HG02885 (cell line): Measurements from ENCODE around the gene KDM2B.

Experiments
- ATAC-seq: cut with Tn5 transposase; IDR thresholded peaks from one replicate; pipeline ENCODE4 v1.9.1; 2021; ENCODE audit warnings: mild to moderate bottlenecking; ENCODE audit not compliant: unreplicated experiment, poor library complexity

The KDM2B gene

GRCh38 chr12:121468499-121468801 is 112.4 kb downstream of the KDM2B start:
- no peak for ATAC-seq

GRCh38 chr12:121467638-121468498 is 113.0 kb downstream of the KDM2B start:
- no peak for ATAC-seq

GRCh38 chr12:121466794-121467637 is 113.8 kb downstream of the KDM2B start:
- ATAC-seq = peak; percentile 86

- peak; percentile 18 for ATAC-seq
Observed at GRCh38 chr12:121465921-121466793, 114.7 kb downstream of the KDM2B start.

GRCh38 chr12:121464331-121464730 is 116.5 kb downstream of the KDM2B start:
- no peak for ATAC-seq

- ATAC-seq = no peak
Observed at GRCh38 chr12:121461048-121461447, 119.8 kb downstream of the KDM2B start.

GRCh38 chr12:121456551-121456950 is 124.3 kb downstream of the KDM2B start:
- ATAC-seq = no peak

GRCh38 chr12:121455766-121456420 is 124.9 kb downstream of the KDM2B start:
- no peak for ATAC-seq

GRCh38 chr12:121454921-121455320 is 125.9 kb downstream of the KDM2B start:
- ATAC-seq = no peak

- ATAC-seq = no peak
Observed at GRCh38 chr12:121453629-121454028, 127.2 kb downstream of the KDM2B start.

- no peak for ATAC-seq
Observed at GRCh38 chr12:121452985-121453360, 127.8 kb downstream of the KDM2B start.

GRCh38 chr12:121452340-121452984 is 128.4 kb downstream of the KDM2B start:
- no peak for ATAC-seq

- ATAC-seq = no peak
Observed at GRCh38 chr12:121451961-121452339, 128.9 kb downstream of the KDM2B start.

- ATAC-seq = no peak
Observed at GRCh38 chr12:121448771-121449315, 132.0 kb downstream of the KDM2B start.

- no peak for ATAC-seq
Observed at GRCh38 chr12:121446750-121447149, 134.1 kb downstream of the KDM2B start.

- no peak for ATAC-seq
Observed at GRCh38 chr12:121444842-121445202, 136.0 kb downstream of the KDM2B start.

GRCh38 chr12:121443911-121444841 is 136.6 kb downstream of the KDM2B start:
- ATAC-seq = no peak

GRCh38 chr12:121443193-121443870 is 137.5 kb downstream of the KDM2B start:
- ATAC-seq = no peak
